GM12878 (cell line): ENCODE measurements around the gene IMP3. TPM values are rescaled to one million over a fixed set of nuclear protein-coding genes. Genes with fewer than 3 reads are reported as not detected.

Source experiments
- ATAC-seq: fragments of 200-7000 bp; cut with Tn5 transposase; 3 replicates; pipeline ENCODE4 v1.9.1; 2020; ENCODE audit warnings: mild to moderate bottlenecking, moderate library complexity
- BruUV-seq: library from RNA; stranded (reverse); fragments of 400-500 nt; replicated peaks from 2 replicates; lab custom pipeline; 2021; lab: Mats Ljungman, UMichigan
- CTCF ChIA-PET: fragments of 300-600 bp; sonication (Branson Sonifier 250); formaldehyde crosslinking; extraction: SDS; loops from one replicate; lab custom pipeline; 2021; ENCODE audit warnings: inconsistent platforms; lab: Yijun Ruan, JAX
- POLR2A ChIA-PET: fragments of 350-600 bp; formaldehyde crosslinking; extraction: SDS; loops from one replicate; lab custom pipeline; 2021; ENCODE audit warnings: inconsistent platforms; lab: Charles Lee
- RAD21 ChIA-PET: fragments of 300-600 bp; sonication (Branson Sonifier 250); formaldehyde crosslinking; loops from one replicate; lab custom pipeline; 2023; ENCODE audit warnings: antibody characterized with exemption; ENCODE audit not compliant: unreplicated experiment; lab: Charles Lee
- SMC1A ChIA-PET: fragments of 300-600 bp; sonication (Branson Sonifier 250); formaldehyde crosslinking; loops from one replicate; lab custom pipeline; 2023; ENCODE audit not compliant: unreplicated experiment, uncharacterized antibody; lab: Charles Lee
- DNase-seq: peaks from one replicate; pipeline ENCODE4 v3.0.0-alpha.2; 2011; ENCODE audit warnings: low read depth, low spot score
- FAIRE-seq: peaks from 3 replicates; lab custom pipeline; 2011; peaks lifted over from hg19 to GRCh38; lab: Jason Lieb, UNC
- H2AFZ ChIP-seq: 2 replicates; pipeline ENCODE4 v1.6.0; 2011; ENCODE audit warnings: low read depth, low read length, control low read depth; ENCODE audit not compliant: control insufficient read depth
- H3K27ac ChIP-seq: 2 replicates; pipeline ENCODE4 v1.5.1; 2011; ENCODE audit warnings: control low read depth; ENCODE audit not compliant: control insufficient read depth, insufficient read depth
- H3K27me3 ChIP-seq, 2 experiments: replicated peaks in 1 of 2; 2 replicates each; pipeline versions ENCODE4 v1.6.0 to v1.6.1; 2011; ENCODE audit warnings: low read length in 1 of 2; ENCODE audit not compliant: control insufficient read depth in 2 of 2, insufficient read depth in 2 of 2
- H3K36me3 ChIP-seq, 2 experiments: 2 replicates each; pipeline ENCODE4 v1.5.1; 2011; ENCODE audit warnings: low read length in 1 of 2; ENCODE audit not compliant: control insufficient read depth in 2 of 2, insufficient read depth in 2 of 2
- H3K4me1 ChIP-seq: 2 replicates; pipeline ENCODE4 v1.6.1; 2011; ENCODE audit warnings: mild to moderate bottlenecking, low read length, moderate library complexity, mixed read lengths; ENCODE audit not compliant: control insufficient read depth, insufficient read depth
- H3K4me2 ChIP-seq: 2 replicates; pipeline ENCODE4 v1.6.0; 2011; ENCODE audit warnings: control low read depth; ENCODE audit not compliant: control insufficient read depth, insufficient read depth
- H3K4me3 ChIP-seq: fragments of 200-600 bp; sonication (generic); 2 replicates; pipeline ENCODE4 v1.5.1; 2016
- H3K79me2 ChIP-seq: 2 replicates; pipeline ENCODE4 v1.6.0; 2011; ENCODE audit warnings: low read length; ENCODE audit not compliant: control insufficient read depth, insufficient read depth
- H3K9ac ChIP-seq: 2 replicates; pipeline ENCODE4 v1.8.0; 2011; ENCODE audit warnings: low read length, control low read depth, mixed read lengths; ENCODE audit not compliant: control insufficient read depth, insufficient read depth
- H3K9me3 ChIP-seq: replicated peaks from 3 replicates; pipeline ENCODE4 v1.5.1; 2011; ENCODE audit warnings: mild to moderate bottlenecking, low read length; ENCODE audit not compliant: control insufficient read depth, insufficient read depth
- H4K20me1 ChIP-seq: 2 replicates; pipeline ENCODE4 v1.6.0; 2011; ENCODE audit not compliant: control insufficient read depth, insufficient read depth
- MTA3 ChIP-seq: IDR thresholded peaks from 2 replicates; pipeline ENCODE4 v1.6.1; 2012; ENCODE audit warnings: low read length, inconsistent platforms, borderline replicate concordance
- MYB ChIP-seq: fragments of 150-350 bp; IDR thresholded peaks from 2 replicates; pipeline ENCODE4 v1.6.1; 2014; ENCODE audit warnings: mild to moderate bottlenecking, low read depth, low read length, borderline replicate concordance
- PML ChIP-seq: IDR thresholded peaks from 2 replicates; pipeline ENCODE4 v1.6.1; 2012; ENCODE audit warnings: low read length, inconsistent platforms
- POLR2AphosphoS2 ChIP-seq: IDR thresholded peaks from 2 replicates; pipeline ENCODE4 v1.6.1; 2011; ENCODE audit warnings: low read depth, mild to moderate bottlenecking, low read length, improper control_type of control experiment, moderate library complexity
- USF1 ChIP-seq: IDR thresholded peaks from 2 replicates; pipeline ENCODE4 v1.6.1; 2011; ENCODE audit warnings: borderline replicate concordance, low read depth, mild to moderate bottlenecking, moderate library complexity, mixed read lengths, low read length; ENCODE audit not compliant: insufficient read depth; ENCODE audit errors: extremely low read length
- WGBS: methylation state at CpG from one replicate; pipeline ENCODE4 v1.1.6; 2016; ENCODE audit warnings: low lambda C conversion rate; ENCODE audit not compliant: insufficient replicate concordance, insufficient coverage; ENCODE audit errors: missing lambda C conversion rate; 5-methylcytosine and 5-hydroxymethylcytosine counted together
- in situ Hi-C: fragments of 300-500 bp; cut with MboI; formaldehyde crosslinking; loops from 9 replicates; pipeline ENCODE4 v1.14.3; 2018; ENCODE audit warnings: mixed read lengths
- intact Hi-C: fragments of 100-400 bp; cut with micrococcal nuclease; formaldehyde crosslinking; loops from one replicate; pipeline ENCODE4 v1.14.2; 2022; ENCODE audit not compliant: unreplicated experiment
- polyA plus RNA-seq, 11 experiments: library from polyadenylated mRNA; depleted of rRNA in 4 of 11; unstranded in 6 of 11; stranded (reverse) in 5 of 11; fragments of >200 nt; fragmentation: Nextera tagmentation in 4 of 11; fragmentation: Illumina TruSeq in 1 of 11; extraction: Ambion mirVana in 4 of 11; extraction: Trizol in 1 of 11; gene quantifications; 1 replicate in 1 of 11; 2 replicates in 10 of 11; pipeline versions ENCODE4 v1.2.1 to v1.2.3, GENCODE V29; 2011 to 2016; ENCODE audit warnings: inconsistent platforms in 2 of 11, missing spikeins in 2 of 11, low read depth in 1 of 11
- total RNA-seq, 4 experiments: library from RNA; depleted of rRNA in 3 of 4; stranded (reverse); fragments of >200 nt in 3 of 4; fragmentation: Illumina TruSeq in 1 of 4; extraction: Trizol in 1 of 4; gene quantifications; 2 replicates each; pipeline versions ENCODE4 v1.2.1 to v1.2.3, GENCODE V29; 2013 to 2021

The IMP3 gene
- total and polyA plus RNA-seq, 10 of the 15 experiments (the other 5 are each of a cell fraction or from before 2014, with no cell fraction given), result 13.3 to 208 (median 85.2) TPM

- RAD21 ChIA-PET, result no interaction called here
- DNase-seq (no peak), FAIRE-seq (no peak), ATAC-seq (no peak)
- intact Hi-C loops, result no loop called here
- H4K20me1 ChIP-seq, result no peaks in the 10 kb centered on the region
- no peak overlapping the region for H3K4me3 ChIP-seq
- 40% methylated on average over 9 of the region's 11 CpGs for whole genome bisulfite sequencing
- no peak overlapping the region for H3K4me2 ChIP-seq
- H3K27me3 ChIP-seq, result no peaks in the 10 kb centered on the region; a peak in 1 of 4 replicates
- no peak overlapping the region for H2AFZ ChIP-seq
- no peak for TF ChIP-seq USF1
- no peak for TF ChIP-seq MYB
- no peaks in the 10 kb centered on the region; the same call in 1 of the 2 replicates for H3K4me1 ChIP-seq
- SMC1A ChIA-PET, result no interaction called here
- H3K36me3 ChIP-seq, result no peaks in the 10 kb centered on the region
- CTCF ChIA-PET, result no interaction called here
- H3K9me3 ChIP-seq, result no peaks in the 10 kb centered on the region
- no peak overlapping the region for H3K9ac ChIP-seq
- no TSS peak for BruUV-seq
- no peak overlapping the region for H3K27ac ChIP-seq
- POLR2A ChIA-PET, result interaction anchor here (0.7 kb wide), 1 partner anchor 19 kb away, joined by 9 read pairs; no protein-coding TSS in a partner anchor
- in situ Hi-C loops, result loop anchor here (25.0 kb wide), 1 partner anchor 652 kb away; the partner anchor contains the start of gene PPCDC
- H3K79me2 ChIP-seq, result no peaks in the 10 kb centered on the region
Measured at GRCh38 chr15:75663931-75664421, 24.0 kb upstream of the IMP3 start.

- Histone ChIP-seq H3K4me2 (no peak overlapping the region), H3K27me3 (no peaks in the 10 kb centered on the region; a peak in 1 of 4 replicates), H3K4me3 (no peak overlapping the region), H3K27ac (no peak overlapping the region), H3K9me3 (no peaks in the 10 kb centered on the region), H3K79me2 (no peaks in the 10 kb centered on the region), H3K9ac (no peak overlapping the region), H3K36me3 (no peaks in the 10 kb centered on the region), H3K4me1 (no peaks in the 10 kb centered on the region; the same call in 1 of the 2 replicates), H4K20me1 (no peaks in the 10 kb centered on the region), H2AFZ (no peak overlapping the region)
- ChIA-PET CTCF (no interaction called here), RAD21 (no interaction called here), SMC1A (no interaction called here), POLR2A (no interaction called here)
- intact Hi-C loops, result no loop called here
- WGBS, result 35% methylated on average over 9 of the region's 9 CpGs
- DNase-seq (no peak), FAIRE-seq (no peak), ATAC-seq (peak; percentile 53)
- BruUV-seq, result no TSS peak
- TF ChIP-seq MTA3, result no peak
- TF ChIP-seq POLR2AphosphoS2, result no peak
- TF ChIP-seq MYB, result no peak
- TF ChIP-seq PML, result no peak
- in situ Hi-C loops, result loop anchor here (25.0 kb wide), 1 partner anchor 651 kb away; the partner anchor contains the start of gene PPCDC
Measured at GRCh38 chr15:75662823-75663519, 22.9 kb upstream of the IMP3 start.
